Liver (tissue), 9 donors: Measurements from ENCODE around the gene UFD1. TPM values are rescaled to one million over a fixed set of nuclear protein-coding genes. Genes with fewer than 3 reads are reported as not detected.

ENCODE experiments used
- DNase-seq: peaks from one replicate; pipeline ENCODE4 v3.0.0-alpha.2; 2017; ENCODE audit warnings: low spot score
- H3K27ac ChIP-seq, 2 donors: one replicate each; pipeline ENCODE4 v1.7.0; 2013; ENCODE audit warnings: inconsistent platforms in 2 of 2, low read length in 2 of 2, control low read depth in 1 of 2, low read depth in 1 of 2, mild to moderate bottlenecking in 1 of 2
- H3K27me3 ChIP-seq, 4 donors: one replicate each; pipeline versions ENCODE4 v1.6.1 to v1.7.0; 2013; ENCODE audit warnings: low read length in 3 of 4, inconsistent platforms in 1 of 4, mild to moderate bottlenecking in 1 of 4, moderate library complexity in 1 of 4; ENCODE audit not compliant: control insufficient read depth in 4 of 4, insufficient read depth in 4 of 4
- H3K36me3 ChIP-seq, 4 donors: one replicate each; pipeline versions ENCODE4 v1.6.1 to v1.7.0; 2013; ENCODE audit warnings: low read length in 3 of 4, mild to moderate bottlenecking in 3 of 4, low read depth in 1 of 4, moderate library complexity in 1 of 4; ENCODE audit not compliant: control insufficient read depth in 4 of 4, insufficient read depth in 3 of 4
- H3K4me1 ChIP-seq, 4 donors: one replicate each; pipeline versions ENCODE4 v1.6.1 to v1.7.0; 2013; ENCODE audit warnings: low read length in 3 of 4, mild to moderate bottlenecking in 3 of 4, moderate library complexity in 1 of 4; ENCODE audit not compliant: control insufficient read depth in 4 of 4, insufficient read depth in 4 of 4
- H3K4me3 ChIP-seq, 3 donors: one replicate each; pipeline versions ENCODE4 v1.6.1 to v1.7.0; 2013; ENCODE audit warnings: low read length in 3 of 3, control low read depth in 1 of 3, low read depth in 1 of 3, mild to moderate bottlenecking in 1 of 3
- H3K9ac ChIP-seq, 2 donors: one replicate each; pipeline ENCODE4 v1.7.0; 2013; ENCODE audit warnings: low read length in 2 of 2, mild to moderate bottlenecking in 2 of 2, moderate library complexity in 2 of 2, control low read depth in 1 of 2, low read depth in 1 of 2
- H3K9me3 ChIP-seq, 4 donors: one replicate each; pipeline versions ENCODE4 v1.6.1 to v1.7.0; 2013; ENCODE audit warnings: low read length in 3 of 4; ENCODE audit not compliant: control insufficient read depth in 4 of 4
- EGR1 ChIP-seq, 2 donors: IDR thresholded peaks; 2 replicates each; pipeline ENCODE4 v1.6.1; 2016 to 2018; ENCODE audit warnings: antibody characterized with exemption in 2 of 2, low read depth in 2 of 2
- GABPA ChIP-seq, 2 donors: IDR thresholded peaks in 1 of 2; conservative IDR thresholded peaks in 1 of 2; 2 replicates each; pipeline ENCODE4 v1.6.1; 2016; ENCODE audit warnings: antibody characterized with exemption in 2 of 2, mild to moderate bottlenecking in 1 of 2, moderate library complexity in 1 of 2
- HNF4A ChIP-seq, 2 donors: conservative IDR thresholded peaks; 2 replicates each; pipeline ENCODE4 v1.6.1; 2016; ENCODE audit warnings: antibody characterized with exemption in 2 of 2, mild to moderate bottlenecking in 2 of 2
- HNF4G ChIP-seq: IDR thresholded peaks from 2 replicates; pipeline ENCODE4 v1.6.1; 2016; ENCODE audit warnings: antibody characterized with exemption
- JUND ChIP-seq, 2 donors: IDR thresholded peaks; 2 replicates each; pipeline ENCODE4 v1.6.1; 2016; ENCODE audit warnings: antibody characterized with exemption in 2 of 2
- RAD21 ChIP-seq, 2 donors: IDR thresholded peaks; 2 replicates each; pipeline ENCODE4 v1.6.1; 2016; ENCODE audit warnings: antibody characterized with exemption in 2 of 2, mild to moderate bottlenecking in 2 of 2
- RXRA ChIP-seq, 2 donors: IDR thresholded peaks; 2 replicates each; pipeline ENCODE4 v1.6.1; 2017 to 2018; ENCODE audit warnings: antibody characterized with exemption in 2 of 2, mild to moderate bottlenecking in 1 of 2
- SP1 ChIP-seq: IDR thresholded peaks from 2 replicates; pipeline ENCODE4 v1.6.1; 2018; ENCODE audit warnings: antibody characterized with exemption, mild to moderate bottlenecking
- TAF1 ChIP-seq: conservative IDR thresholded peaks from 2 replicates; pipeline ENCODE4 v1.6.1; 2016; ENCODE audit warnings: antibody characterized with exemption, mild to moderate bottlenecking
- YY1 ChIP-seq: IDR thresholded peaks from 2 replicates; pipeline ENCODE4 v1.6.1; 2016; ENCODE audit warnings: antibody characterized with exemption, mild to moderate bottlenecking
- WGBS: extraction: QIAGEN DNeasy Blood & Tissue Kit; methylation state at CpG from one replicate; pipeline ENCODE4 v1.1.7; 2013; 5-methylcytosine and 5-hydroxymethylcytosine counted together
- polyA plus RNA-seq, 2 donors: library from polyadenylated mRNA; stranded (reverse) in 1 of 2; unstranded in 1 of 2; fragments of 200-250 nt in 1 of 2; fragments of >200 nt in 1 of 2; fragmentation: Nextera tagmentation in 1 of 2; extraction: Ambion mirVana in 1 of 2; gene quantifications; one replicate each; pipeline versions ENCODE4 v1.2.1 to v1.2.3, GENCODE V29; 2013 to 2015
- total RNA-seq, 2 donors: library from RNA; depleted of rRNA; stranded (reverse); fragments of >200 nt; gene quantifications; one replicate each; pipeline ENCODE4 v1.2.3, GENCODE V29; 2014
- TF ChIP-seq, protein P1 (sequence below): IDR thresholded peaks from 2 replicates; pipeline ENCODE4 v1.6.1; 2016; ENCODE audit warnings: antibody characterized with exemption, mild to moderate bottlenecking
- TF ChIP-seq, protein P2 (sequence below): IDR thresholded peaks from 2 replicates; pipeline ENCODE4 v1.6.1; 2016; ENCODE audit warnings: antibody characterized with exemption
- TF ChIP-seq, protein P3 (sequence below): IDR thresholded peaks from 2 replicates; pipeline ENCODE4 v1.6.1; 2016; ENCODE audit warnings: antibody characterized with exemption
- donor health status: healthy.
- donor health status: healthy.
- donor health status: healthy.
- donor health status: healthy.
- donor health status: healthy.

The UFD1 gene
- total and polyA plus RNA-seq, 4 donors, result 28.2 to 64.2 (median 54.6) TPM

- Histone ChIP-seq H3K36me3 (peaks cover 3 to 16% (median 11%) of the 10 kb centered on the region in 4 donors), H3K27ac (no peak overlapping the region), H3K27me3 (no peaks in the 10 kb centered on the region), H3K4me3 (no peak overlapping the region), H3K9me3 (no peaks in the 10 kb centered on the region), H3K9ac (no peak overlapping the region), H3K4me1 (peaks cover 0 to 24% (median 20%) of the 10 kb centered on the region in 4 donors)
- TF ChIP-seq, protein P1, sequence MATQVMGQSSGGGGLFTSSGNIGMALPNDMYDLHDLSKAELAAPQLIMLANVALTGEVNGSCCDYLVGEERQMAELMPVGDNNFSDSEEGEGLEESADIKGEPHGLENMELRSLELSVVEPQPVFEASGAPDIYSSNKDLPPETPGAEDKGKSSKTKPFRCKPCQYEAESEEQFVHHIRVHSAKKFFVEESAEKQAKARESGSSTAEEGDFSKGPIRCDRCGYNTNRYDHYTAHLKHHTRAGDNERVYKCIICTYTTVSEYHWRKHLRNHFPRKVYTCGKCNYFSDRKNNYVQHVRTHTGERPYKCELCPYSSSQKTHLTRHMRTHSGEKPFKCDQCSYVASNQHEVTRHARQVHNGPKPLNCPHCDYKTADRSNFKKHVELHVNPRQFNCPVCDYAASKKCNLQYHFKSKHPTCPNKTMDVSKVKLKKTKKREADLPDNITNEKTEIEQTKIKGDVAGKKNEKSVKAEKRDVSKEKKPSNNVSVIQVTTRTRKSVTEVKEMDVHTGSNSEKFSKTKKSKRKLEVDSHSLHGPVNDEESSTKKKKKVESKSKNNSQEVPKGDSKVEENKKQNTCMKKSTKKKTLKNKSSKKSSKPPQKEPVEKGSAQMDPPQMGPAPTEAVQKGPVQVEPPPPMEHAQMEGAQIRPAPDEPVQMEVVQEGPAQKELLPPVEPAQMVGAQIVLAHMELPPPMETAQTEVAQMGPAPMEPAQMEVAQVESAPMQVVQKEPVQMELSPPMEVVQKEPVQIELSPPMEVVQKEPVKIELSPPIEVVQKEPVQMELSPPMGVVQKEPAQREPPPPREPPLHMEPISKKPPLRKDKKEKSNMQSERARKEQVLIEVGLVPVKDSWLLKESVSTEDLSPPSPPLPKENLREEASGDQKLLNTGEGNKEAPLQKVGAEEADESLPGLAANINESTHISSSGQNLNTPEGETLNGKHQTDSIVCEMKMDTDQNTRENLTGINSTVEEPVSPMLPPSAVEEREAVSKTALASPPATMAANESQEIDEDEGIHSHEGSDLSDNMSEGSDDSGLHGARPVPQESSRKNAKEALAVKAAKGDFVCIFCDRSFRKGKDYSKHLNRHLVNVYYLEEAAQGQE, result no peak
- 94% methylated on average over 7 of the region's 7 CpGs for WGBS
- DNase-seq, result no peak
Measured at GRCh38 chr22:19434401-19434800, 44.6 kb downstream of the UFD1 start.

- Histone ChIP-seq H3K36me3 (peaks cover 3 to 16% (median 11%) of the 10 kb centered on the region in 4 donors), H3K9me3 (no peaks in the 10 kb centered on the region), H3K9ac (peak within 1 kb of the TSS; percentile 68 to 82), H3K4me3 (peak within 1 kb of the TSS; percentile 83 to 95 (median 89)), H3K27ac (peak within 1 kb of the TSS; percentile 96 to 98), H3K4me1 (peaks cover 0 to 37% (median 29%) of the 10 kb centered on the region in 4 donors), H3K27me3 (no peaks in the 10 kb centered on the region)
- DNase-seq, result peak; percentile 92
- TF ChIP-seq, protein P2, sequence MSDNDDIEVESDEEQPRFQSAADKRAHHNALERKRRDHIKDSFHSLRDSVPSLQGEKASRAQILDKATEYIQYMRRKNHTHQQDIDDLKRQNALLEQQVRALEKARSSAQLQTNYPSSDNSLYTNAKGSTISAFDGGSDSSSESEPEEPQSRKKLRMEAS, result peak; percentile 63
- TF ChIP-seq JUND (IDR thresholded peaks at IDR 0.05), result no peak
- TF ChIP-seq TAF1, result peak; percentile 70
- TF ChIP-seq YY1, result peak; percentile 94
- peak in 1 of 2 donors; percentile 17 for TF ChIP-seq HNF4A (conservative IDR thresholded peaks at IDR 0.05)
- peak; percentile 70 to 91 for TF ChIP-seq GABPA (IDR thresholded peaks at IDR 0.05 in 1 of 2, conservative IDR thresholded peaks at IDR 0.05 in 1 of 2)
- peak; percentile 25 to 87 for TF ChIP-seq EGR1 (IDR thresholded peaks at IDR 0.05; ENCODE audit: low read depth in 2 of 2)
- TF ChIP-seq RAD21 (IDR thresholded peaks at IDR 0.05), result peak; percentile 9 to 48
- peak; percentile 70 for TF ChIP-seq SP1
- TF ChIP-seq, protein P3, sequence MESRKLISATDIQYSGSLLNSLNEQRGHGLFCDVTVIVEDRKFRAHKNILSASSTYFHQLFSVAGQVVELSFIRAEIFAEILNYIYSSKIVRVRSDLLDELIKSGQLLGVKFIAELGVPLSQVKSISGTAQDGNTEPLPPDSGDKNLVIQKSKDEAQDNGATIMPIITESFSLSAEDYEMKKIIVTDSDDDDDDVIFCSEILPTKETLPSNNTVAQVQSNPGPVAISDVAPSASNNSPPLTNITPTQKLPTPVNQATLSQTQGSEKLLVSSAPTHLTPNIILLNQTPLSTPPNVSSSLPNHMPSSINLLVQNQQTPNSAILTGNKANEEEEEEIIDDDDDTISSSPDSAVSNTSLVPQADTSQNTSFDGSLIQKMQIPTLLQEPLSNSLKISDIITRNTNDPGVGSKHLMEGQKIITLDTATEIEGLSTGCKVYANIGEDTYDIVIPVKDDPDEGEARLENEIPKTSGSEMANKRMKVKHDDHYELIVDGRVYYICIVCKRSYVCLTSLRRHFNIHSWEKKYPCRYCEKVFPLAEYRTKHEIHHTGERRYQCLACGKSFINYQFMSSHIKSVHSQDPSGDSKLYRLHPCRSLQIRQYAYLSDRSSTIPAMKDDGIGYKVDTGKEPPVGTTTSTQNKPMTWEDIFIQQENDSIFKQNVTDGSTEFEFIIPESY, result no peak
- TF ChIP-seq HNF4G, result no peak
- TF ChIP-seq, protein P1, result peak; percentile 18
- no peak for TF ChIP-seq RXRA (IDR thresholded peaks at IDR 0.05)
- WGBS, result under 1% methylated on average over 74 of the region's 74 CpGs
Measured at GRCh38 chr22:19432133-19432851, 46.7 kb downstream of the UFD1 start, which contains the start of gene MRPL40. MRPL40 (plus strand) TSS chr22:19432545; CDS start chr22:19432555, 10 bp downstream.
